GM23338 (cell line): ENCODE data around the gene PCGF3. TPM values are rescaled to one million over a fixed set of nuclear protein-coding genes. Genes with fewer than 3 reads are reported as not detected.

ENCODE experiments used
- ATAC-seq: fragments of 200-7000 bp; cut with Tn5 transposase; 3 replicates; pipeline ENCODE4 v1.9.1; 2020
- DNase-seq: peaks from one replicate; pipeline ENCODE4 v3.0.0-alpha.2; 2015; ENCODE audit warnings: low spot score
- H2AFZ ChIP-seq: fragments of 200-600 bp; sonication (generic); 2 replicates; pipeline ENCODE4 v1.8.0; 2016; ENCODE audit warnings: antibody characterized with exemption, mild to moderate bottlenecking, moderate library complexity
- H3F3A ChIP-seq: fragments of 200-600 bp; sonication (generic); replicated peaks from 2 replicates; pipeline ENCODE4 v1.8.0; 2017; ENCODE audit warnings: antibody characterized with exemption, mixed run types, low read depth
- H3K27ac ChIP-seq: fragments of 200-600 bp; sonication (generic); 2 replicates; pipeline ENCODE4 v1.6.1; 2016; ENCODE audit warnings: low read depth
- H3K27me3 ChIP-seq: fragments of 200-600 bp; sonication (generic); 2 replicates; pipeline ENCODE4 v1.8.0; 2016; ENCODE audit warnings: mild to moderate bottlenecking, mixed run types, moderate library complexity; ENCODE audit not compliant: insufficient read depth
- H3K36me3 ChIP-seq: fragments of 200-600 bp; sonication (generic); 2 replicates; pipeline ENCODE4 v1.8.0; 2016; ENCODE audit warnings: mild to moderate bottlenecking; ENCODE audit not compliant: insufficient read depth
- H3K4me1 ChIP-seq: fragments of 200-600 bp; sonication (generic); 2 replicates; pipeline ENCODE4 v1.8.0; 2016; ENCODE audit warnings: mild to moderate bottlenecking, moderate library complexity; ENCODE audit not compliant: insufficient read depth
- H3K4me2 ChIP-seq: fragments of 200-600 bp; sonication (generic); 2 replicates; pipeline ENCODE4 v1.7.1; 2017; ENCODE audit warnings: mixed run types
- H3K4me3 ChIP-seq: fragments of 200-600 bp; sonication (generic); 2 replicates; pipeline ENCODE4 v1.6.1; 2016; ENCODE audit warnings: mixed run types
- H3K79me2 ChIP-seq: fragments of 200-600 bp; sonication (generic); replicated peaks from 2 replicates; pipeline ENCODE4 v1.8.0; 2017; ENCODE audit warnings: mild to moderate bottlenecking; ENCODE audit not compliant: insufficient read depth
- H3K9me2 ChIP-seq: fragments of 200-600 bp; sonication (generic); 2 replicates; pipeline ENCODE4 v1.8.0; 2017; ENCODE audit not compliant: insufficient read depth
- H4K20me1 ChIP-seq: fragments of 200-600 bp; sonication (generic); replicated peaks from 2 replicates; pipeline ENCODE4 v1.8.0; 2017; ENCODE audit warnings: mild to moderate bottlenecking; ENCODE audit not compliant: insufficient read depth
- H3K27ac Mint-ChIP-seq: 2 replicates; pipeline ENCODE4 v1.8.0; 2020; ENCODE audit warnings: inconsistent platforms, mild to moderate bottlenecking, moderate library complexity, mixed read lengths
- H3K27me3 Mint-ChIP-seq: 3 replicates; pipeline ENCODE4 v1.8.0; 2022; ENCODE audit warnings: low read depth, mild to moderate bottlenecking, moderate library complexity, mixed read lengths, inconsistent platforms; ENCODE audit not compliant: insufficient read depth, poor library complexity
- H3K36me3 Mint-ChIP-seq: 3 replicates; pipeline ENCODE4 v1.8.0; 2021; ENCODE audit warnings: low read depth, mild to moderate bottlenecking, inconsistent platforms, moderate library complexity, mixed read lengths
- H3K4me1 Mint-ChIP-seq: 3 replicates; pipeline ENCODE4 v1.8.0; 2020; ENCODE audit warnings: mild to moderate bottlenecking, inconsistent platforms, mixed read lengths
- H3K4me3 Mint-ChIP-seq: 3 replicates; pipeline ENCODE4 v1.8.0; 2021; ENCODE audit warnings: moderate library complexity, mild to moderate bottlenecking, inconsistent platforms, mixed read lengths
- H3K9me3 Mint-ChIP-seq: 3 replicates; pipeline ENCODE4 v1.8.0; 2020; ENCODE audit warnings: moderate library complexity, mild to moderate bottlenecking, inconsistent platforms, mixed read lengths
- CREB1 ChIP-seq: fragments of 250-450 bp; sonication (Bioruptor Pico); IDR thresholded peaks from 2 replicates; pipeline ENCODE4 v1.5.0; 2020; ENCODE audit warnings: low read depth, mild to moderate bottlenecking, moderate library complexity
- CTCF ChIP-seq, 2 experiments: fragments of 200-600 bp in 1 of 2; sonication (generic) in 1 of 2; conservative IDR thresholded peaks; 2 replicates each; pipeline versions ENCODE4 v1.5.1 to v1.6.1; 2016 to 2017; ENCODE audit warnings: antibody characterized with exemption in 2 of 2, low read depth in 2 of 2, mild to moderate bottlenecking in 2 of 2, moderate library complexity in 1 of 2
- ETS1 ChIP-seq: IDR thresholded peaks from 2 replicates; pipeline ENCODE4 v1.6.1; 2016; ENCODE audit warnings: antibody characterized with exemption
- EZH2 ChIP-seq: fragments of 200-600 bp; sonication (generic); IDR thresholded peaks from one replicate; pipeline ENCODE4 v1.8.0; 2017; ENCODE audit warnings: antibody characterized with exemption, mild to moderate bottlenecking, low read depth; ENCODE audit not compliant: unreplicated experiment
- EZH2phosphoT487 ChIP-seq: fragments of 200-600 bp; sonication (generic); IDR thresholded peaks from one replicate; pipeline ENCODE4 v1.8.1; 2018; ENCODE audit warnings: antibody characterized with exemption; ENCODE audit not compliant: unreplicated experiment
- JUNB ChIP-seq: IDR thresholded peaks from one replicate; pipeline ENCODE4 v1.6.1; 2016; ENCODE audit warnings: antibody characterized with exemption; ENCODE audit not compliant: unreplicated experiment
- NANOG ChIP-seq: IDR thresholded peaks from 2 replicates; pipeline ENCODE4 v1.6.1; 2016; ENCODE audit warnings: antibody characterized with exemption, borderline replicate concordance
- POLR2AphosphoS5 ChIP-seq: IDR thresholded peaks from 2 replicates; pipeline ENCODE4 v1.6.1; 2016; ENCODE audit warnings: antibody characterized with exemption, low read depth
- REST ChIP-seq: IDR thresholded peaks from one replicate; pipeline ENCODE4 v1.6.1; 2018; ENCODE audit warnings: antibody characterized with exemption; ENCODE audit not compliant: unreplicated experiment
- STAT1 ChIP-seq: IDR thresholded peaks from one replicate; pipeline ENCODE4 v1.6.1; 2016; ENCODE audit warnings: antibody characterized with exemption; ENCODE audit not compliant: unreplicated experiment
- ZNF114 ChIP-seq: fragments of 250-450 bp; sonication (Bioruptor Pico); IDR thresholded peaks from 2 replicates; pipeline ENCODE4 v1.5.0; 2020; ENCODE audit warnings: mild to moderate bottlenecking, moderate library complexity
- ZNF331 ChIP-seq: fragments of 250-450 bp; sonication (Bioruptor Pico); IDR thresholded peaks from 2 replicates; pipeline ENCODE4 v1.5.0; 2020; ENCODE audit warnings: low read depth, mild to moderate bottlenecking, moderate library complexity
- ZNF462 ChIP-seq: fragments of 250-450 bp; sonication (Bioruptor Pico); IDR thresholded peaks from 2 replicates; pipeline ENCODE4 v1.5.0; 2020; ENCODE audit warnings: mild to moderate bottlenecking, moderate library complexity
- polyA plus RNA-seq: library from polyadenylated mRNA; unstranded; fragments of >200 nt; fragmentation: Nextera tagmentation; extraction: Ambion mirVana; gene quantifications from 2 replicates; pipeline ENCODE4 v1.2.1, GENCODE V29; 2016
- total RNA-seq: library from RNA; depleted of rRNA; stranded (reverse); fragments of >200 nt; shearing (Covaris generic); gene quantifications from 2 replicates; pipeline ENCODE4 v1.2.3, GENCODE V29; 2014

Gene PCGF3
- total and polyA plus RNA-seq, 2 experiments from 2014 or later: 33.1 to 49.0 TPM

- Mint-ChIP-seq H3K27me3 (peaks cover 9% of the 10 kb centered on the region), H3K9me3 (no peaks in the 10 kb centered on the region; the same call in 2 of the 3 replicates), H3K4me1 (no peaks in the 10 kb centered on the region; the same call in 1 of the 3 replicates), H3K27ac (no peak overlapping the region), H3K36me3 (peaks cover 12% of the 10 kb centered on the region), H3K4me3 (no peak overlapping the region)
- Histone ChIP-seq H3K4me1 (no peaks in the 10 kb centered on the region), H3F3A (0 out of 2 replicates have a peak, but pooled peaks cover 2% of the 10 kb centered on the region), H3K4me2 (no peak overlapping the region), H3K27ac (no peak overlapping the region), H3K9me2 (no peaks in the 10 kb centered on the region), H3K79me2 (no peaks in the 10 kb centered on the region), H3K27me3 (no peaks in the 10 kb centered on the region), H3K4me3 (no peak overlapping the region), H4K20me1 (no peaks in the 10 kb centered on the region; the same call in 1 of the 2 replicates), H2AFZ (no peak overlapping the region), H3K36me3 (no peaks in the 10 kb centered on the region)
- TF ChIP-seq STAT1: no peak
- no peak for TF ChIP-seq ZNF114 (CRISPR knock-in tag)
- no peak for TF ChIP-seq ETS1
- no peak for TF ChIP-seq CREB1 (CRISPR knock-in tag)
- TF ChIP-seq JUNB: no peak
- no peak for TF ChIP-seq NANOG
- TF ChIP-seq EZH2phosphoT487: no peak
- no peak for TF ChIP-seq REST
- TF ChIP-seq ZNF462 (CRISPR knock-in tag): no peak
- TF ChIP-seq POLR2AphosphoS5: no peak
- TF ChIP-seq ZNF331 (CRISPR knock-in tag): no peak
- TF ChIP-seq CTCF (conservative IDR thresholded peaks at IDR 0.05; ENCODE audit: low read depth in 2 of 2): no peak
- TF ChIP-seq EZH2: no peak
- DNase-seq (no peak), ATAC-seq (no peak)
Observed at GRCh38 chr4:660401-660800, 45.2 kb upstream of the PCGF3 start.
